Right forelimb (tissue), 1 donor: ENCODE measurements around the gene ATP1B3.
"Not testable (repeated sequence)": the region's sequence is repeated elsewhere in the genome, so short reads cannot be mapped to it uniquely, and the experiment has no call there.

Experiments used
- DNase-seq: peaks from one replicate; pipeline ENCODE4 v3.0.0-alpha.2; 2018

ATP1B3 gene

GRCh38 chr3:141950572-141951493 lies 74.4 kb downstream of the ATP1B3 start:
- DNase-seq = no peak

DNA sequence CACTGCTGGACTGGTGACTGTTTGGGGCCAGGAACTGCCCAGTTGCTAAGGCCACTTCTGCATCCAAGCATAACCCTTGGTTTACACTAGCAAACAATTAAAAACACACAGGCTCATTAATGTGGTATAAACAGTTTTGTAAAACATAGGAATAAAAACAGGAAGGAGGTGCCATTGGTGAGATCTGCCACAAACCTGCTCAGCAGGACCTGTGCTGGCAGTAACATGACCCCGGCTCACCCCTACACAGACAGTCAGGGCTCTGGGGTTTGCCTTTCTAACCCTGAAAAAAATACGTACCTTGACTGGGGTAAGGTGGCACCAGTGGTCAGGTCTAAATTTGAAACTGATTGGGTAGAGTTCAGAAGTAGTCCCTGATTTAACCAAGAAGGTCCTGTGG lies 76.2 kb downstream of the ATP1B3 start:
- no peak for DNase-seq

DNA sequence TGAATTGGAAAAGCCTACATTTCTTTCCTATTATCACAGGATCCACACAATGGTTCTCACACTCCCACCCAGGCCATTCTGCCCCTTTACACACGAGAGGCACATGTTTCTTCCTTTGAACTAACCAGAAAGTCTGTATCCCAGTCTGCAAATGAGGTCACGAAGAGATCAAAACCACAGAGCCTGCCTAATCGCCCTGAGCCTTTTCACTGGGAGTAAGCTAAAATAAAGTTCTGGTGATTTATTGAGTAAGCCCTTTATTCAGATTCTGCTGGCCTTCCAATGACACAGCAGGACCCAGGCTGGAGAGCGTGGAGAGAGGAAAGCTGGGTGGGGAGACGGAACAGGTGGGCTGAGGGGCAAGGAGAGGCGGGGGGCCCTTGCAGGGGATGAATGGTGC lies 78.7 kb downstream of the ATP1B3 start:
- no peak for DNase-seq

- DNase-seq = no peak
These were observed 83.4 kb downstream of the ATP1B3 start for GRCh38 chr3:141959589-141960554.

- DNase-seq = no peak
These were observed 84.3 kb downstream of the ATP1B3 start for GRCh38 chr3:141960731-141961130.

GRCh38 chr3:141963301-141963700 lies 86.9 kb downstream of the ATP1B3 start:
- DNase-seq = no peak

DNA sequence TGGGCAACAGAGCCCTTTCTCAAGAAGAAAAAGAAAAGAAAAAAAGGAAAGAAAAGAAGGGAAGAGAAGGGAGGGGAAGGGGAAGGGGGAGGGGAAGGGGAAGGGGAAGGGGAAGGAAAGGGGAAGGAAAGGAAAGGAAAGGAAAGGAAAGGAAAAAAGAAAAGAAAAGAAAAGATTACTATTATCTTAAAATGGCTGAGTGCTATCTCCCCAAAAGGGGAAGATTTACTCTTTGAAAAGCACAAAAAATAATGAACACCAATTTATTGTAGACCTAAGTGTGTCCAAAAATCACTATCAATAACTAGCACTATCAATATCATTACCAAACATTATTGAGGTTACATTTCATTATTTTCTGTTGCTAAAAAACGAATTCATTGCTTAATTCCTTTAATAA lies 89.0 kb downstream of the ATP1B3 start:
- no peak for DNase-seq

DNA sequence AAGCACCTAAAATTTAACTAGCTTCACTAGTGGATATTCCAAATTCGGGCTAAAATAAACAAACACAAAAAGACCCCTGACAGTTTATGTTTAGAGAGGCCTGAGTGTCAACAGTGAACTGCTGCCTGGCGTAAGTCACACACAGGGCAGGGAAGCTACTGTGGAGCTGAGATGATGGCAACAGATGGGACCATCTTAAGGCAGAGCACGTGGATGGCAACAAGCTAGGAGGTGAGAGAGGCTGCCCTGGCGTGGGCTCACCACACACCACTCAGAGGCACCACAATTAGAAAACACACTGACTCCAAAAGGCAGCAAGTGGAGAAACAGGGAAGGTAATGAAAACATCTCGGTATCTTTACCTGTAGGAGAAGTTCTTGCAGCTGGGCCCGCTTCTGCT lies 93.3 kb downstream of the ATP1B3 start:
- DNase-seq = no peak

- DNase-seq = no peak
These were observed 95.1 kb downstream of the ATP1B3 start for GRCh38 chr3:141971571-141971970.

DNA sequence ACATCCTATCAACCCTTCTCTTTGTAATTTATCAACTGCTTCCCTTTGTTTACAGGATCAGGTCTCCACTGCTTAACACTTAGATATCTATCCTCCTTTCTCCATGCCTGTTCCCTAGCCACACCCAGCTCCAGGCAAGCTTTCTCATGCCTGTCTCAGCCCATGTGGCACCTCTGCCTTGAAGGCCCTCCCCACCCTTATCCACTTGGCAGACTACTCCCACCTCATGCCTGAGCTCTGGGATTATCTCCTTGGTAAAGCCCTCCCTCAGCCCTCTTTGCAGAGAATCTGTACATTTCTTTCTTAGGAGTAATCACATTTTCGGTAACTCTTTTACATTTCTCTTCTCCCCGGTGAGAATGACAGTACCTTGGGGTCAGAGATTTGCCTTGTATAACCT lies 96.0 kb downstream of the ATP1B3 start:
- no peak for DNase-seq

GRCh38 chr3:141974777-141975176 lies 98.3 kb downstream of the ATP1B3 start:
- not testable (repeated sequence) for DNase-seq
